ENCODE data around the gene P2RY8. TPM values are rescaled to one million over a fixed set of nuclear protein-coding genes. Genes with fewer than 3 reads are reported as not detected.

The P2RY8 gene
- total RNA-seq, 4 donors from 2014 or later = 0.98 to 7.1 (median 2.7) TPM

- TF ChIP-seq, protein P1, sequence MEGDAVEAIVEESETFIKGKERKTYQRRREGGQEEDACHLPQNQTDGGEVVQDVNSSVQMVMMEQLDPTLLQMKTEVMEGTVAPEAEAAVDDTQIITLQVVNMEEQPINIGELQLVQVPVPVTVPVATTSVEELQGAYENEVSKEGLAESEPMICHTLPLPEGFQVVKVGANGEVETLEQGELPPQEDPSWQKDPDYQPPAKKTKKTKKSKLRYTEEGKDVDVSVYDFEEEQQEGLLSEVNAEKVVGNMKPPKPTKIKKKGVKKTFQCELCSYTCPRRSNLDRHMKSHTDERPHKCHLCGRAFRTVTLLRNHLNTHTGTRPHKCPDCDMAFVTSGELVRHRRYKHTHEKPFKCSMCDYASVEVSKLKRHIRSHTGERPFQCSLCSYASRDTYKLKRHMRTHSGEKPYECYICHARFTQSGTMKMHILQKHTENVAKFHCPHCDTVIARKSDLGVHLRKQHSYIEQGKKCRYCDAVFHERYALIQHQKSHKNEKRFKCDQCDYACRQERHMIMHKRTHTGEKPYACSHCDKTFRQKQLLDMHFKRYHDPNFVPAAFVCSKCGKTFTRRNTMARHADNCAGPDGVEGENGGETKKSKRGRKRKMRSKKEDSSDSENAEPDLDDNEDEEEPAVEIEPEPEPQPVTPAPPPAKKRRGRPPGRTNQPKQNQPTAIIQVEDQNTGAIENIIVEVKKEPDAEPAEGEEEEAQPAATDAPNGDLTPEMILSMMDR (IDR thresholded peaks at IDR 0.05; ENCODE audit: low read depth) = no peak
Measured at GRCh38 chrX:1502241-1502640, 34.7 kb downstream of the P2RY8 start.

DNA sequence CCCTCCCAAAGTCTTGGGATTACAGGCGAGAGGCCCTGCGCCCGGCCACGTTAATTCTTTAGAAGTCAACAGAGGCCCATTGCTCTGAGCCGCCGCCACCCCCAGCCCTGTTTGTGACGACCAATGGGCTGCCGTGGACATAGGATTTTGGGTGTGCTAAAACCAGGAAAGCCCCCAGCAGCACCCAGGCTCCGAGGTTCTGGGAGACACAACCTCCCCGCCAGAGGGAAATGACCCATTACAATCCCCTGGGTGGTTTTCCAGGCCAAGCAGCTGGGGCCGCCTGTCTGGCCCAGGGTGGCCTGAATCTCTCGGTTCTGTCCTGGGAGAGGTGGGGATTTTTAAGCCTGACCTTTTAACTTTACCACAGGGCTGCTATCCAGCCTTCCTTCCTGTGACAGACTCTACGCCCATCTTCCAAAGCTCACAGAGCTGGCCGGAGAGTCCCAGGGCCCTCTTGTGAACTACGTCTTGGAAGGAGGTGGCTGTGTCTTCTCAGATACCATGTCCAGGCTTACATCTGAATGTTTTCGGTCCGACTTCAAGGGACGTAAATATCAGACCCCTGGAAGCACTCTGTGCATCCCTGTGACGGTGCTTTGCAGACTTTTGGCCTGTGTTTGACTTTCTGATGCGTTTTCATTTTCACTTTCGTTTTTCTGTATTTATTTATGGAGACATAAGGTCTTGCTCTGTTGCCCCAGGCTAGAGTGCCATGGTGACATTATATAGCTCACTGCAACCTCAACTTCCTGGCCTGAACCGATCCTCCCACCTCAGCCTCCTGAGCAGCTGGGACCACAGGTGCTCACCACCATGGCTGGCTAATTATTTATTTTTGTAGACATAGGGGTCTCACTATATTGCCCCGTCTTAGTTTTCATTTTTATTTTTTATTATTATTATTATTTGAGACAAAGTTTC lies 36.0 kb downstream of the P2RY8 start:
- TF ChIP-seq, protein P1 (IDR thresholded peaks at IDR 0.05; ENCODE audit: low read depth) = no peak

DNA sequence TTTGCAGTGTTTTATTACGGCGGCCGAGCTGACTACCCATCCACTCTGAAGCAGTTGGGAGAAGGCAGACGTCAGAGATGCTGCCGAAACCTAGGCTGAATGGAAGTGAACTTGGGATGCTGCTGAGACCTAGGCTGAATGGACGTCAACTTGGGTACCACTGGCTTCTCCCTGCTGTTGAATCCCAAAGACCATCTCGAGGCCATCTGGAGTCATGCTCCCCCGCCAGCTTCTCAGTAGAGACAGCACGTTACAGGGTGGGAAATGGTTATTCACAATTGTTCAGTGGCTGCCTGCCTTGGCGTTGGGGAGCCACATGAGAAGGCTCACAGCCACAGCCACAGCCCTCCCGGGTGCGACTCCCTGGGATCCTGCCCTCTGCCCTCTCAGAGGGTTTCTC lies 40.9 kb downstream of the P2RY8 start:
- TF ChIP-seq, protein P1 (IDR thresholded peaks at IDR 0.05; ENCODE audit: low read depth) = no peak

GRCh38 chrX:1493877-1494510 lies 43.0 kb downstream of the P2RY8 start:
- TF ChIP-seq, protein P1 (IDR thresholded peaks at IDR 0.05; ENCODE audit: low read depth) = no peak

DNA sequence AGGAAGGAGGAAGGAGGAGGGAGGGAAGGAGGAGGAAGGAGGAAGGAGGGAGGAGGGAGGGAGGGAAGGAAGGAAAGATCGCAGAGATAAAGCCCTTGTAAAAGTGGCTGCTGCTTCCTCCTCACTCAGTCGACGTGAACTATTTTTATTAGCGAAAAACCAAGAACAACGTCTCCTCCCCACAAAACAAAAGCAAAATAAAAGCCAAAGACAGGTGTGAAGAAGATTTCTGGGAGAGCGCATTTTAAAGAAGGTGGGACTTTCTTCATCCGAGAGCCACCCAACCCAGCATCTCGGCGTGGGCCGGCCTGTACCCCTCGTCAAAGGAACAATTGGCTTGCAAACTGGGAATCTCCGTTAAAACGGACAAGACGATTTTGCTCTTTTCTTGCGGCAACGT lies 43.6 kb downstream of the P2RY8 start:
- TF ChIP-seq, protein P1 (IDR thresholded peaks at IDR 0.05; ENCODE audit: low read depth) = no peak

DNA sequence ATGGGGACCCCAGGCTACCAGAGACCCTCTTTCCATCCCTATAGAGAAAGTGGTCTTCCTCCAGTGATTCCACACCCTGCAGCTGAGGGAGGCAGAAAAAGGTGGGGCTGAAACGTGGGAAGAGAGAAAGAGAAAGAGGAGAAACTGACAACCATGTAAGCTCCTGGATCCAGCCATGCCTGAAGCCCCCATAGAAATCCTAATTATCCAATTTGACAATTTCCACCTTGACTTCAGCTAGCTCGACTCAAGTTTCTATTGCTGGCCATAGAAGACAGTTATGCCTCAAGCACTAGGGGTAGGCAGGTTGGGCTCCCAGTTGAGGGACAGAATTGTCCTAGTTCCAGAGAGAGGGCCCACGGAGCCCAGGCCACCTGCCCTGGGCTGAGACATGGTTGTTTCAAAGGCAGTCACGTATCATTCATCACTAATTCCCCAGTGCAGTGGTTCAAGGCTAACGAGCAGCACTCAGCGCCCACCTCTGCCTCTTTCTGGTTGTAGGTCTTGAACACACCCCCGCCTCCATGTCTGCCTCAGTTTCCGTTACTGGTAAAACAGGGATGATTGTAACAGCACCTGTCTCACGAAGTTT lies 44.5 kb downstream of the P2RY8 start:
- TF ChIP-seq, protein P1 (IDR thresholded peaks at IDR 0.05; ENCODE audit: low read depth) = no peak

DNA sequence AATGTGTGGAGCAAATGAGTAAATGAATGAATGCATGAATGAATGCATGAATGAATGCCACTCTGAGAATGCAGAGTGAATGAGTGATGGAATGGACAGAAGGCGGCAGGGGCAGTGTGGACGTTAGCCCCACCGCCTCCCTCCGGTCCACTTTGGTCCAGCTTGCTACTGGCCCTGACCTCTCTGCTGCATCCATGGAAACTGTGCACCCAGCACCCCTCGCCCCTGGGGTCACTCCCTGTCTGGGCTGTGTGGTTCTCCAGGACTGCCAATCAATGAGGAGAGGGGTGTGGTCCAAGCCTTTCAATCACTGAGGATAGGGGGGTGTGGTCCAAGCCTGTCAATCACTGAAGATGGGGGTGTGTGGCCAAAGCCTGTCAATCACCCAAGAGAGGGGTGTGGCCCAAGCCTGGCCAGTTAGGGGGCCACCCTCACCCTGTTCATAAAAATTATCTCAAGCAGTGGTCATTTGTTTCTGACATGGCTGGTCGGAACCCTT lies 45.1 kb downstream of the P2RY8 start:
- TF ChIP-seq, protein P1 (IDR thresholded peaks at IDR 0.05; ENCODE audit: low read depth) = no peak

Data from subcutaneous adipose tissue (tissue), 4 donors.